CMK (cell line): ENCODE results near the gene SH3RF3.
"Not testable (repeated sequence)": the region's sequence is repeated elsewhere in the genome, so short reads cannot be mapped to it uniquely, and the experiment has no call there.

Source experiments
- DNase-seq: peaks from one replicate; pipeline ENCODE4 v3.0.0-alpha.2; 2010; ENCODE audit warnings: low read depth

Gene SH3RF3

GRCh38 chr2:109128616-109129355, at the start of gene SH3RF3:
Gene SH3RF3 (plus strand): TSS chr2:109129205.
- no peak for DNase-seq

GRCh38 chr2:109079590-109079989, 49.4 kb upstream of the SH3RF3 start:
- DNase-seq, result no peak

GRCh38 chr2:109080109-109080508, 48.9 kb upstream of the SH3RF3 start:
- no peak for DNase-seq

GRCh38 chr2:109080757-109081156, 48.2 kb upstream of the SH3RF3 start:
- no peak for DNase-seq

DNA sequence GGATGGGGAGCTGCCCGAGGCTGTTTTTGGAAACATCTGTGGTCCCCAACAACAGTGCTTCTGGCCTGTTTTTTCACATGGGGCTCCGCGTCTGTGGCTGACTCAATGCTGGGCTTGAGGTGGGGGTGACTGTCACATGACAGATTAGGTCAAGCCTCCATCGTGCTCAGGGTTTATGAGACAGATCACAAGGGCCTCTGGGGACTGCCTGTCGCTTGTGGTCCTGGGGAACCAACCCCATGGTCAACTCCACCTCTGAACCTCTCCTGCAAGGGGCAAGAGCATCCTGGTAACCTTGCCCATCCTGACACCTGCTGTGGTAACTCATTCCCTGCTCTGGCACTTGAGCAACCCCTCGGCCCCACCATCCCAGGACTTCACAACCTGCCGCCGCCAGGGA, 47.6 kb upstream of the SH3RF3 start:
- no peak for DNase-seq

DNA sequence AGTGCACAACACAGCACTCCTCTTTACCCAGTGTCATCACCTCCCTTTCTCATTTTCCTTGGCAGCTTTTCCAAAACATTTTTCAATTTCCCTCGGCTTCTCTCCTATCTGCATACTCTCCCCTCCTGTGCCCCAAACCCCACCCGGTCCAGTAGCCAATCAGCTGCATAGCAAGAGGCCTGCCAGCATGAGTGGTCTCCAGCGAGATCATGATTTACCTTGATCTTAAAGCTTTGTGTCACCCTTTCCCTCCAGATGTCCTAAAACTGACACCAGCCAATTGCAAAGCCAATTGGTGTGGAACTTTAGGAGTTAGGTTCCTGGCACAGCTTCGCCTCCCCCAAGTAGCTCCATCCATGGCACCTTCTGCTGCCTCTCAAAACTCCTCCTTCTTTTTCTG, 45.2 kb upstream of the SH3RF3 start:
- DNase-seq, result no peak

- DNase-seq, result no peak
These were observed 44.7 kb upstream of the SH3RF3 start for GRCh38 chr2:109084341-109084740.

GRCh38 chr2:109085912-109086742, 42.9 kb upstream of the SH3RF3 start:
- DNase-seq, result no peak

DNA sequence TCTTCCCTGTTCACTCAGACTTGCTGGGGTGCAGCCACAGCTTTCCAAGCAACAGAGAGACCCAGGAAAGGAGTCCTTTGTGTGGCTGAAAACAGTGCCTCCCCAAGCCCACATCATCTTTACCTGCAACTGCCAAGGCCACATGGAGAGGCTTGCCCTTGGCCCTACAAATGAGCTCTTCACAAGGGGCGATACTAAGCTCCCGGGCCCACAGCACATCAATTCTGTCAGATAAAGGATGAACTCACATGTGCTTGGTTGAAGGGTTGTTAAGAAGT, 42.3 kb upstream of the SH3RF3 start:
- DNase-seq, result no peak

DNA sequence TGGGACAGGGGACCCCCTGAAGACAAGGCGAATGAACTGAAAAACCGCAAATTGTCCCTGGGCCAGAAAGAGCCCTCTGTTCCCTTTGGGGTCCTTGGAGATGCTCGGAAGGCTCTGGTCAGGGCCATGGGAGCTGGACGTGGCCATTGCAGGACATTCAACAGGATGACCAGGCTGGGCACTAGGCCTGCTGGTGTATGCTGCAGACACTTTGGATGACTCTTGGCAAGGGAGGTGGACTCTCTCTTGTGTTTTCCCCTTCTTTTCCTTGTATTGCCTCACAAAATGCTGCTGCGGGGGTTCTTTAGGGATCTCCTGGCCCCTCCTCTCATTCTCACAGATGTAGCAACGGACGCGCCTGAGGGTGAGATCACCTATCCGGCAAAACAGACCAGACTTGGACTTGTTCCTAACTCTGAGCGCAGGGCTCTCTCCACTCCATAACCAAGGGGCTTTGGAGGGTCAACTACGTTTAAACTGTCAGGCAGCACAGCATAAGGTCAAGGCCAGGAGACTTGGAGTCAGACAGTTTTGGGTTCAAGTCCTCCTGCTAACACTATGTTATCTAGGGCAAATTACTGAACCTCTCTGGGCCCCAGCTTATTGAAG, 41.8 kb upstream of the SH3RF3 start:
- DNase-seq, result no peak

DNA sequence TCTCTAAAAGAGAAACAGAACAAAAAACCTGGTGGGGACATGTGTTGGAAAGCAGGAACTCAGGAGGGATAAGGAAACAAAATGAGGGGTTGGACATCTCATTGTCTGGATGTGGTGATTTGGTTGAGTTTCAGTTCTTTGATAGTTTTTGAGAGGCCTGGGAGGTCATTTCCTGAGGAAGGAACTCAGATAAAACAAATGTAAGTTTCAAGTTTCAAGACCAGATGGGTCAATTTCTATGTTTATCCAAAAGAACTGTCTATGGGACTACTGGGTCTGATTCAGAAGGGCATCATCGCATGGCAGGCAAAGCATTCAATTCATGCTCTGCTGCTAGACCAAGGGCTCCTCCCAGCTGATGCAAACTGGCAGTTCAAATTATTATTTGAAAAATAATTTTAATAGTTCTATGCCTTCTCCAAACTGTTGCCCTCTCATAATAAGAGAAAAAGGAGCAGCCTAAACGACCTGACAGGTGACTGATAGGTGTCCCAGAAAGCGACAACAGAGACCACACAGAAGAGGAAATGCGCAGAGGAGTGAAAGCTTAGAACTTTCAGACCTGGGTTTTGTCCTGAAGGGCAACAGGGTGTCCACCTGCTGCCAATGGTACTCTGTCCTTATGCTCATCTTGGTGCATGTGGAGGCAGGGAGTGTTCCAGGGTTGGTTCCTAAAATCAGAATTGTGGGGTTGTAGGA, 39.3 kb upstream of the SH3RF3 start:
- no peak for DNase-seq

DNA sequence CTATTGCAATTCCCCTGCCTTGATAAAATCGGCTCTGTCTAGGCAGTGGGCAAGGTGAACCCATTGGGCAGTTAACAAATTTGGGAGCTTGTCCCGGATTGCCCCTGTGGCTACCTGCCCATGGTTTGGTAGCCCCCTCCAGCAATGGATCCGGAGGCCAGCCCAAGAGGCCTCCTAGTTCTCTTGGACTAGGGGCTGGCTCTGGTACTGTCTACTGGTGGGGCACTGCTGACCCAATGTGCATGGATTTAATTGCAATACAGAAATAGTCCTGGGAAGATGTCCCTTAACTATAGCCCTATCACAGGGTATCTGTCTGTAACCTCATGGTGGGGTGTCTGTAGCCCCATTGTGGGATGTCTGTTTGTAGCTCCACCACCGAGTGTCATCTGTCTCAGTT, 37.5 kb upstream of the SH3RF3 start:
- no peak for DNase-seq

- no peak for DNase-seq
These were observed 34.9 kb upstream of the SH3RF3 start for GRCh38 chr2:109094144-109094543.

DNA sequence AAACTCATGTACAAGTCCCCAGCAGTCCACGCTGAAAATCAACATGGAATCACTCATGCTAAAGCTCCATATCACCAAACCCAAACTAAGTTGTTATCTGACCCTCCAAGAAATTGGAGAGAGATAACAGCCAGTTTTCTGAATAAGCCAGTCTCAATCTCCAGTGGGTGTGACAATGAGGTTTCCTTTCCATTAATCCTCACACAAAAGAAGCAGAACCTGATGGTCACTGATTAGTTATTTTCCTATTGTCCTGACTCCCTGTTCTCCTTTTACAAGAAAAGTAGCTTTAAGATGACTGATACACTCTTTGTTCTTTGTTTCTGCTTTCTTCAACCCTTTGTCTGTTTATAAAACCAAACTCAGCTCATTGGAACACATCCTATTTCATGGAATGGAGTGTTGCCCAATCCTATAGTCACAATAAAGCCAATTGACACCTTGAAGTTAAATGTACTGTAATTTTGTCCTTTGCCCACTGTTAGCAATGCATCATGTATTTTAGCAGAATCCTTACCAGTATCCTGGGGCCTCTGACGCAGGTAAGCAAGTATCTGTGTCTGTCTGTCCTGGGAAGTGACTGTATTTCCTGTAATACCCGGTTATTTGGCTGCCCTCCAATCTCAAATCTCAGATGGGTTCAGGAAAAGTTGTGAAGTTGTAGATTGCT, 30.6 kb upstream of the SH3RF3 start:
- no peak for DNase-seq

DNA sequence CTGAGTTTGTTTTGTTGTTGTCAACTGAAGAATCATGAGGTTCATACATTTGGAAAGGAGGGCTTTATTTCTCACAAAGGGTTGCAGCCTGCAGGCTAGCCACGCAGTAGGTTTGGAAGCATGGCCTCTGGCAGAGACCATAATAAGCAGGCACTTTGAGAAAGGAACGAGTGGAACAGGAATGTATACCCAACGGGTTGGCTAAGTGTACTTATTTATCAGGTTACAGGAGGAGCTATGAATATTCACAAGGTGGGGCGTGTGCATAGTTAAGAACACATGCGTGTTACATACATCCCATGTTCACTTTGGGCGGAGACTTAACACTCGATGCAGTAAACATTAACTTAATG, 30.1 kb upstream of the SH3RF3 start:
- no peak for DNase-seq

DNA sequence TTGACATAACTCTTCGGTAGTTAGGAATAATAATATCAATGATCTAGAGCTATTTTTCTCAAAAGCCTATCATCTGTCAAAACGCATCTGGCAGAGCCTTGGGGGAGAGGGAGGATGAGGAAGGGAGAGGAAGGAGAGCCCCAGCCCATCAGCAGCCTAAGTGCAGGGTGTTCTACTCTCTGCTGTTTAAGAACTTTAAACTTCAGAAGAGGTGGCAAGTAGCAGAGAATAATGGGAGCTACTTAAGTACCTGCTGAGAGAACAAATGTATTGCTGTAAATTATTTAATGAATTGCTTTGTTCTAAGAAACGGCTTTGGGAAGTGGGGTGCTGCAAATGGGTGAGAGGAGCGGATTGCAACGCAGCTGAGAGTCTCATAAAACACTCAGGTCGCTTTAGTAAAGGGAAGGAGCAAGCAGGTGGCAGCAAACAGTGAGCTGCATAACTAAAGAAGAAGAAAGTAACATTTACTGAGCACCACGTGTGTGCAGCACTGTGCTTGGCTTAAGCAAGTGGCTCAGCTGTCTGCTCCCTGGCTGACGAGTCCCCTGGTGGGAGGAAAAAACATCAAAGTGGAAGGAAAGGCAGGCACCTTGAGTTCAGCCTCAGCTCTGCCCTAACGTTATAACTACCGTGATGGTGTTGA, 26.3 kb upstream of the SH3RF3 start:
- DNase-seq, result no peak

- no peak for DNase-seq
These were observed 23.9 kb upstream of the SH3RF3 start for GRCh38 chr2:109105113-109105512.

DNA sequence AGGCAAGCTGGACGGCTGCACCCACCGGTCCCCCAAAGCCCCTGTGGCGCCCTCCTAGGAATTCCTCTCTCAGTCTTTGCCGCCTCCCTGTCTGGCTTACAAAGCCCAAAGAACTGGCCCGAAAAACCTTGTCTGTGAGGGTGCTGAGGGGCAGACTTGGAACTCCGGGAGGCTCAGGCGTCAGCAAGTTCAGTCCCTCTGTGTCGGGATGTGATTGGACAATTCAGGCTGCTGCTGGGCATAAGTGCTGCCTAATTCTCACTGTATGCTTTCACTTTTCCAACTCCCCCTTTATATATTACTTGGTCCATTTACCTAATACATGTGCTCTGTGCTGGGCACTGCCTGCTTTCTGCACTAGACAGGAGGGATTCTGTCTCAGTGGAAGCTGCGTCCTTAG, 20.3 kb upstream of the SH3RF3 start:
- DNase-seq, result no peak

DNA sequence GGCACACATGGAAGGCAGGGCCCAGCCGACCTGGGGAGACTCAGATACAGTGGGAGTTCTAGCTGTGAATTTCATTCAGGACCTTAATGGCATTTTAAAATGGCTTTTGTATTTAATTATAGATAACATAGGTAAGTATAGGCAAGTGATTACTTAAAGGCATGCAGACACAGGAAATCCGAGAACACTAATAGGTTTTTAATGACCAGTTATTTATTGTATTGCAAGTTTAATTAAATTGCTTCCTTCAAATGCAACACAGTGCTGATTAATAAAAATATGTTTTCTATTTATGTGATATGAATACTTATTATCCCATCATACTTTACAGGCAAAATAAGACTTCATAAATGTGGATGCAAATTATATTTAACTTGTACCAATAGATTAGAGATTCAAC, 19.7 kb upstream of the SH3RF3 start:
- no peak for DNase-seq

DNA sequence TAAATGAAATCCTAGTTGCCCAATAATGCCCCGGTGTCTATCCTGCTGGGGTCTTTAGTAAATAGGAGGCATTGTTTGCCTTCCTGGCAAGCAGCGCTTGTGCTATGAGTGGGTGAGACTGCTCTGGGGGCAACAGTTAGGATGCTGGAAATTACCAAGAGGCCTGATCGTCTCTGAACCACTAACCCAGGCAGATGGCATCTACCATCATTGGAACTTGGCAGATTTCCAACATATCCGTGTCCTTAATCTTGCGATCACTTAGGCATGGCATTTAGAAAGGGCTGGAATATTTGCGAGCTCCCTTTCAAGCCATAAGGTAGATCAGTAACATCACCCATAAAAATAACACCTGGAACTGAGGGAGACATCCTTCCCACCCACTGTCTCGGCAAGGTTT, 18.8 kb upstream of the SH3RF3 start:
- no peak for DNase-seq

DNA sequence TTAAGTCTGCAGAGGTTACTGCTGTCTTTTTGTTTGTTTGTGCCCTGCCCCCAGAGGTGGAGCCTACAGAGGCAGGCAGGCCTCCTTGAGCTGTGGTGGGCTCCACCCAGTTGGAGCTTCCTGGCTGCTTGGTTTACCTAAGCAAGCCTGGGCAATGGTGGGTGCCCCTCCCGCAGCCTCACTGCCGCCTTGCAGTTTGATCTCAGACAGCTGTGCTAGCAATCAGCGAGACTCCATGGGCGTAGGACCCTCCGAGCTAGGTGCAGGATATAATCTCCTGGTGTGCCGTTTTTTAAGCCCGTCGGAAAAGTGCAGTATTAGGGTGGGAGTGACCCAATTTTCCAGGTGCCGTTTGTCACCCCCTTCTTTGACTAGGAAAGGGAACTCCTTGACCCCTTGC, 11.8 kb upstream of the SH3RF3 start:
- DNase-seq, result not testable (repeated sequence)

GRCh38 chr2:109117780-109118179, 11.2 kb upstream of the SH3RF3 start:
- no peak for DNase-seq
